Dermis microvascular lymphatic vessel endothelial cell (primary cell): Measurements from ENCODE around the gene DRGX. TPM values are rescaled to one million over a fixed set of nuclear protein-coding genes. Genes with fewer than 3 reads are reported as not detected.

Experiments used
- DNase-seq, 2 donors: peaks; one replicate each; pipeline versions ENCODE4 v3.0.0 to v3.0.0-alpha.2; 2010; ENCODE audit warnings: low read depth in 2 of 2
- total RNA-seq: library from RNA; depleted of rRNA; stranded (reverse); fragments of >200 nt; gene quantifications from 2 replicates; pipeline ENCODE4 v1.2.1, GENCODE V29; 2014

DRGX gene
- total RNA-seq, 1 donor from 2014 or later = not detected

DNA sequence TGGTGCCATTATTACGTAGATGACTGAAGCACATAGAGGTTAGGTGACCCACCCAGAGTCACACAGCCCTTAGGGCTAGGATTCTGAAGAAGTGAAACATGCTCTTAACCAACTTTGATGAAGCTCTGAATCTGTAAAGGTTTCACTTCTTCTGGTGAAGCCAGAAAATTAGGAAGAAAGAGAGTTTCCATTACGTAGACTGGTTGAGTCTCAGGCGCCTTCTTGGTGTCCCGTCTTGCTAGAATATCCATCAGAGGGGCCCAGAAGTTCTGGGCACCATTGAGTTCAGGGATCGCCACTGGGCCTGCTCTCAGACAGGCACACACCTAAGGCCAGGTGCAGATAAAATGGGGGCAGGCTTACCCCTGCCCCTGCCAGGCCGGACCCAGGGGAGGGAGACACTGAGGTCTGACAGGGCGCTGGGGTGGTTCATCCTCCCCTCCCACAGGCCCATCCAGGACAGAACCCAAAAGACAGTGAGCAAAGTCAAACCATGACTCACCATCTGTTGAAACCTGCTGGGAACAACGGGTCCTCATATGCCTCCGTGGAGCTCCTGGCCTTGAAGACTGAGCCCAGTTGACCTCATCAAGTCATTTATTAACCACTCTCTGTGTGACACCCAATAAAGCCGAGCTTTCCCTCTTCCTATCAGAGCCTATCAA lies 33.2 kb downstream of the DRGX start:
- no peak for DNase-seq

- no peak for DNase-seq
Observed at GRCh38 chr10:49361735-49362568, 33.9 kb downstream of the DRGX start.

DNA sequence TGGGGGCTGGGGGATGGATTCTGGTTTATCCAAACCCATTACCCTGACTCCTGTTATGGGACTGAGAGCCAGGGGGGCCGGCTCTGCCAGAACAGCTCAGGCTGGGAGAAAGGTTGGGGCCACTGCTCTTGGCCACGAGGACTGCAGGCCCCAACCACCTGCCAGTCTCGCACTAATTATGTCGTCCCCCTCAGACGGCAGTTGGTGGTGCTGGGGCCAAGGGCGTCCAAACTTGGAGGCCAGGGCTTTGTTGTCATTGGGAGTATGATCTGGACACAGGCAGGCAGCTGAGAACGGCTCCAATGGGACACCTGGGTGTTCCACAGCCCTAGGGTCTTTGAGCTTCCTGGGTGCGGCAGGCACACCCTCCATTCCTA lies 34.7 kb downstream of the DRGX start:
- DNase-seq = no peak

DNA sequence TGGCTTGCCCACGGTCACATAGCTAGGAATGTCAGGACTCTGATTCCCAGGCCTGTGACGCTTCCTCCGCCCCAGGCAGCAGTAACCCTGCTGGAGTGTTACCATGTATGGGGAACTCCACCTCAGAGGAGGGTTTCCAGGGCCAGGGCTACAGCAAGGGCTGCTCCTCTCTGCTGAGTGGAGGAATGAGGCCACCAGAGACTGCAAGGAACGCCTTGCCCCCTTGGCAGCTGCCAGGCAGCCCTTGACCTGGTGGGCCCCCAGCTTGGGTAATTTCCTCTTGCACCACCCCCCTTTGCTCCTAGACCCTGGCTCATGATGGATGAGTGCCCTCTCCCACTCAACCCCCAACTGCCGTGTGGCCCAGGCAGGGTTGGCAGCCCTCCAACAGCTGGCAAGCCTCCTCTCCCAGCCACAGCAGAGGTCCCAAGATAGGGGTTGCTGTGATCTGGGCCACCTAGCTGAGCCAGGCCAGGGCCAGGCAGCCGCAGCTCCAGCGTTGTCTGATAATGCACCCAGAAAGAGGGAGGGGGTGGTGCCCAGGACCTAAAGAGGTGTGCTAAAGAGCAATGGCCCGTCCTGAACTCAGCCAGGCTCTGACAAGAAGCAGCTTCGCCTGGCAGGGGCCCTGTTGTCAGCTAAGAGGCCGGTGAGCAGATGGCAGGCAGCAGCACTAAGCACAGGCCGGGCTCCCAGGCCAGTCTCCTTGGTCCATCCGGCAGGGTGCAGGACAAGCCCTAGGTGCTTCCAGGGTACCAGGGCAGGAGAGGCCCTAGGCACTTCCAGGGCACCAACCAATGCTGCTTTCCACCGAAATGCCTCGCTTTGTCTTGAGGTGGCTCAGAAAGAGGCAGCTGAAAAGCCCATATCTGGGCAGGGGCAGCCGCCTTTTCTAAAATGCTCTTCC lies 35.4 kb downstream of the DRGX start:
- no peak for DNase-seq

- DNase-seq = peak; percentile 10 to 22
Observed at GRCh38 chr10:49359349-49360270, 36.3 kb downstream of the DRGX start.

DNA sequence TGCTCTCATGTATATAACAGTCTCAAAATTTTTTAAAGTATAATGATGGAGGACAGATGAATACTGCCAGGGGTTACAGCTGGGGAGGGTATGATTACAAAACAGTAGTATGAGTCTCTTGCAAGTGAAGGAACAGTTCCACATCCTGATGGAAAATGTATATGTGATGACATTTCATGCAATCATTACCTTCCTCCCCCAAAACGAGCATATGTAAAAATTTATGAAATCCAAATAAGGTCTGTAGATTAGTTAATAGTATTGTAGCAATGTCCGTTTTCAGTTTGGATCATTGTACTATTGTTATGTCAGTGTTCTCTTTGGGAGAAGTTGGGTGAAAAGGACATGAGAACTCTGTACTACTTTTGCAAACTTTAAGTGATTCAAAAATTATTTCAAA lies 38.0 kb downstream of the DRGX start:
- no peak for DNase-seq

- no peak for DNase-seq
Observed at GRCh38 chr10:49356944-49357343, 38.9 kb downstream of the DRGX start.

GRCh38 chr10:49356181-49356580 lies 39.7 kb downstream of the DRGX start:
- no peak for DNase-seq

GRCh38 chr10:49355221-49355620 lies 40.7 kb downstream of the DRGX start:
- DNase-seq = no peak

- DNase-seq = no peak
Observed at GRCh38 chr10:49354593-49354992, 41.3 kb downstream of the DRGX start.

DNA sequence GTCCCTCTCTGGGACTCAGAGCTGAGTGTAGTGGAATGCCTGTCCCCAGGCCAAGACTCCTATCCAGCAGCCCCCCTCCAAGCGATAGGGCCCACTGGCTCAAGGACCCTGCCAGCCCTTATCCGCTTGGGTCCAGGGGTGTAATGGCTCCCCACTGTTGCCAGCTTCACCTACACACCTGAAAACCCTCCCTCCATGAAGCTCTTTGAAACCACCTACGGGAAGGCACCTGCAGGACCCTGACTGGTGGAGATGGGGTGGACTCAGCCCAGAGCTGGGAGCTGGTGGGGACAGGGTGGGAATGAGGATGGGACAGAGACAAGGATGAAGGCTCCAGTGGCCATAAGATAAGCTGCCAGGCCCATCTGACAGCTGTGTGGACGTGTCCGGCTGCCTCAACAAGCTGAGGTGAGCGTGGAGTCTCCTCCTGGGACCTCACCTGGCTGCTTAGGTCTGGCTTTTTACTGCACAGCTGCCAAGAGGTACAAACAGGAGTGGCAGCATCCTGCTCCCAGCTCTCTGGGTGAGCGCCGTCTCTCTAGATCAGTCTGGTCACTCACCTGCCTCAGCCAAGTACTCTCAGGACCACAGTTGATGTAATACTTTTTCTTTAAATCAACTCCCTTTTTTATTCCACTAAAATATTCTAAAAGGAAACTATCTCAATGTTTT lies 41.9 kb downstream of the DRGX start:
- no peak for DNase-seq

- DNase-seq = no peak
Observed at GRCh38 chr10:49353026-49353894, 42.6 kb downstream of the DRGX start.

GRCh38 chr10:49352323-49352722 lies 43.6 kb downstream of the DRGX start:
- DNase-seq = no peak

- no peak for DNase-seq
Observed at GRCh38 chr10:49351669-49352068, 44.2 kb downstream of the DRGX start.

DNA sequence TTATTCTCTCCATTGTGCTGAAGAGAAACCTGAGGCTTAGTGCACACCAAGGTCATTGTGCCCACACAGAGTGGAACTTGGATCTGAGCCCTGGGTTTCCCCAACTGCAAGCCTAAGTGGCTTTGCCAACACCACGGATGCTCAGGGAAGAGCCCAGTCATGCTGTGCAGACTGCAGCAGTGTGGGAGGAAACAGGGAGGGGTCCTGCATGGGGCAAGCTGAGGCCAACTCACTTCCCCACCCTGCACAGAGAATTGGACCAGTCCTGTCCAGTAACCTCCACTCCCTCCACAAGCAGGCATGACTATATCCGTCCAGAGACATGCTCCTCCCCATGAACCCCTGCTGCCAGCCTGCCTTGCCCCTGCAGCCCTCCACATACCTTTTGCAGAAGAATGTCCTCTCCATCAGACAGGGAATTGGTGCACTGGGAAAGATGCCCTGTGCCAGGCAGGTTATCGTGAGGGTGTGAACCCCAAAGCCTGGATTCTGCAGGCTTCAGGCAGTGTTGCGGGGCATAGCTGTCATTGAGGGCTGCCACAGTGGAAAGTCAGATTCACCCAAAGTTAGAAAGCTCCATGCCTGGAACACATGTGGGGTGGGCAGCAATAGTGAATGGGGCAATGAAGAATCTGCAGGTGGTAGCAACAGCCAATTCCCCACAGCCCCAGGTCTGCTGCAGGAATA lies 44.9 kb downstream of the DRGX start:
- no peak for DNase-seq

DNA sequence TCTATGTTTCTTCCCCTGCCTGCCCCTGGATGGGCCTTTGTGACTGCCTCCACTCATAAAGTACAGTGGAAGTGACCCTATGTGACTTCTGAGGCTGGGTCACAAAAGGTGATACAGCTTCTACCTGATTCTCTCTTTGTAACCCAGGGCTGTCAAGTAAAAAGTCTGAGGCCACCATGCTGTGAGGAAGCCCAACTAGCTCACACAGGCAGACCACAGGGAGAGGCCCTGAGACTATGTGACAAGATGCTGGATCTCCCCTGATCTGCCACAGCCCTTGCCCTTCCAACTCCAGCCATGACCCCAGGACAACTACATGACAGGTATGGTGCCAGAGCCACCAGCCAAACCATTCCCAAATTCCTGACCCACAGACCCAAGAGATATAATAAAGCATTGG lies 45.8 kb downstream of the DRGX start:
- no peak for DNase-seq

GRCh38 chr10:49349390-49349789 lies 46.5 kb downstream of the DRGX start:
- DNase-seq = no peak

DNA sequence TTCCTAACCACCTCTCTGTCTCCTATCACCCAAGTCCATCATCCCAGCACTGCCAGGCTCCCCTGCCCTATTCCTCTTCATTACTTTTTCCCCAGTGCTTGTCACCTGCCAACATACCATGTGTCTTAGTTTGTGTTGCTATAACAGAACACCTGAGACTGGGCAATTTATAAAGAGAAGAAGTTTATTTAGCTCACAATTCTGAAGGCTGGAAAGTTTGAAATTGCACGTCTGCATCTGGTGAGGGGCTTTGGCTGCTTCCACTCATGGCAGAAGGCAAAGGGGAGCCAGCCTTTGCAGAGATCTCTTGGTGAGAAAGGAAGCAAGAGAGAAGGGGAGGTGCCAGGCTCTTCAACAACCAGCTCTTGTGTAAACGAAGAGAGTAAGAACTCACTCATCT lies 47.3 kb downstream of the DRGX start:
- DNase-seq = no peak

- no peak for DNase-seq
Observed at GRCh38 chr10:49347827-49348226, 48.1 kb downstream of the DRGX start.
